ENCODE data around the gene TM9SF2.

Gene TM9SF2

GRCh38 chr13:99496184-99497142, 4.8 kb upstream of the TM9SF2 start:
- peak; percentile 49 for DNase-seq

GRCh38 chr13:99498171-99499161, 2.8 kb upstream of the TM9SF2 start:
- DNase-seq: peak; percentile 96

DNA sequence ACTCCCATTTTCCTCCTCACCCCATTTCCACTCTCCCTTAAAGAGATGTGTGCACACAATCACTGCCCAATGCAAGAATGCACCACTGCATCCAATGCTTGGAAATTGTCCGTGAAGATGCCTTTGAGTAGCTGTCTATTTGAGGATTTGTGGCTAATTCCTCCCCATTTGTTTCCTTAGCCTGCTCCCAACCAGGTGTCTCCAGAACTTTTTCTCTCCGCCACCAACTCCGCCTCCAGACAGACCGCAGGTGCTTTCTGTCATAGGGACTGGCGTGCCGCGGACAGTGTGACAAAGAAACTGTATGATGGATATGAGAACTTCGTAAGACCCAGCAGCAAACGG, 461 bp upstream of the TM9SF2 start:
- DNase-seq: no peak

GRCh38 chr13:99501848-99502301, 603 bp downstream of the TM9SF2 start:
- DNase-seq: peak; percentile 22

DNA sequence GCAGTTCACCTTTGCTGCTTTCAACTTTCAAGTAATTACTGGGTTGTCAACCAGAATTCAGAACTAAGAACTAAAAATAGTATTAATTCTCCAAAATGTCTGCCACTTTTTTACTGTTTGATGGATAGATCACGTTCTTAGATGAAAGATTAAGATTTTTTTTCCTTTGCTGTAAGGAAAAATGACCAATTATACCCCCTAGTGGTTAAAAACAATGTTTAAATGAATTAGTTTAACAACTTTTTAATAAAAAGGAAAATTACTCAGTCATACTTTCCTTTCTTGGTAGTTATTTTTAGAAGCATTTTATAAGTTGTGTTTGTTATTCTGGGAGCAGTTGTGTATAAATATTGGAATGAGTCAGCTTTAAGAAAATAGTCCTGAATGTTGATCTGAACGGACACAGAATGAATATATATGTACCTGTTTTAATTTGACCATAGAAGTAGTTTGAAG, 4.6 kb downstream of the TM9SF2 start:
- no peak for DNase-seq

GRCh38 chr13:99506634-99507033, 5.4 kb downstream of the TM9SF2 start:
- no peak for DNase-seq

DNA sequence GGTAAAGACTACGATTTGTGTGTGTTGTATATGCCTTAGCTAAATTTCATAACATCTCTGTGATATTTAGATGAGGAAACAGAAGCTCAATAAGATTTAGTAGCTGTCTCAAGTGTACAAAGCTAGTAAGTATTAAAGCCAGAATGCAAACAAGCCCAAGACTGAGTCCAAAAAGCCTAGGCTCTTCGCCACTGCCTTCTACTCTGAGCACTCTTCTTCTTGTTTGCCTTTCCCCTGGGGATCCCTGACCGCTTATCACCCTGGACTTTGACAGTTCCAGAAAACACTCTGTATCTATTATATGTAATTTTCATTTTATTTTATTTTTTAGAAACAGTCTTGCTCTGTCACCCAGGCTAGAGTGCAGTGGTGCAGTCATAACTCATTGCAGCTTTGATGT, 5.8 kb downstream of the TM9SF2 start:
- DNase-seq: no peak

- DNase-seq: no peak
These were observed 6.3 kb downstream of the TM9SF2 start for GRCh38 chr13:99507551-99507950.

- DNase-seq: no peak
These were observed 6.7 kb downstream of the TM9SF2 start for GRCh38 chr13:99507986-99508385.

DNA sequence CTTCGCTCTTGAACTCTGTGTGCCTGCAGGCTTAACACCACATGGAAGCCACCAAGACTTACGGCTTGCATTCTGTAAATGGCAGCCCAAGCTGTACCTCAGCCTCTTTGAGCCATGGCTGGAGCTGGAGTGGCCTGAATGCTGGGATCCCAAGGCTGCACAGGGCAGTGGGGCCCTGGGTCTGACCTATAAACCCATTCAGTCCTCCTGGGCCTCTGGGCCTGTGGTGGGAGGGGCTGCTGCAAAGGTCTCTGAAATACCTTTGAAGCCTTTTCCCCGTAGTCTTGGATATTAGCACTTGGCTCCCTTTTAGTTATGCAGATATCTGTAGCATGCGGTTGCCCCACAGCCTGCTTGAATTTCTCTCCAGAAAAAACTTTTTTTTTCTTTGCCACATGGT, 8.2 kb downstream of the TM9SF2 start:
- no peak for DNase-seq

- no peak for DNase-seq
These were observed 13.5 kb downstream of the TM9SF2 start for GRCh38 chr13:99514801-99515200.

GRCh38 chr13:99516153-99516929, 15.1 kb downstream of the TM9SF2 start:
- no peak for DNase-seq

- DNase-seq: no peak
These were observed 16.3 kb downstream of the TM9SF2 start for GRCh38 chr13:99517577-99517976.

- no peak for DNase-seq
These were observed 16.7 kb downstream of the TM9SF2 start for GRCh38 chr13:99517984-99518383.

DNA sequence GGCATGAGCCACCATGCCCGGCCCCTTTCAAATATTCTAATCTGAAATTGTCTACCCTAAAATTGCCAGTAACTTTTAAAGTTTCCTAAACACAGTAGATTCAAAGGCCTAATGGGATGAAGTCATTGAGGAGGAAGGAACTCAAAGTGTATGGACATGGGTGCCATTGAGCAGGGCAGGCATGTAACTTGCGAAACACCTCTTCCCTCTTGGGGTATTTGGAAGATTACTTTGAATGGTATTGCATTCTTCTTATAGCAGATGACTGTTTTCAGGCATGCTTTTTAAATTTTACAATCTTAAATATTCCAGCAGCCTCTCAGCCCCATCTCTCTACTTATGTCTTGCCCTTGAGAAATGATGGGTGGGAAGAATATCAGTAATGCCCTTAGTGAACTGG, 21.0 kb downstream of the TM9SF2 start:
- no peak for DNase-seq

- DNase-seq: no peak
These were observed 22.6 kb downstream of the TM9SF2 start for GRCh38 chr13:99523838-99524237.

- DNase-seq: no peak
These were observed 24.7 kb downstream of the TM9SF2 start for GRCh38 chr13:99525967-99526366.

GRCh38 chr13:99526549-99526948, 25.3 kb downstream of the TM9SF2 start:
- DNase-seq: no peak

GRCh38 chr13:99527301-99527700, 26.0 kb downstream of the TM9SF2 start:
- peak; percentile 21 for DNase-seq

DNA sequence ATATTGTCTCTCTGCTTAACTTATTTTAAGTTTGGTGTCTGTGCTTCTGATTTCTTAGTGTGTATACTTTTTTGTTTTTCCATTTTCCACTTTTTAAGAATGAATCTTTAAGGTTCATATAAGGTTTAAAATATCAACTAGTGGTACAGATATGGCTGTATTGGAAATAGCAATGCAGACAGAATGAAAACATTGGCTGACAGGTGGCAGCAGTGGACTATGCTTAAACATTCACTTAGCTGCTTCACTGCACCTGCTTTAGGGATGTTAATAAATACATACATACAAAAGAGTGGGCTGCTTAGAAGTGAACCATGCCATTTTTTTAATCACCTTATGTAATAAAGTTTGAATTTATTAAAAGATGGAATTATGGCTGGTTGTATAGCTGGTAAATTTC, 27.3 kb downstream of the TM9SF2 start:
- peak; percentile 29 for DNase-seq

DNA sequence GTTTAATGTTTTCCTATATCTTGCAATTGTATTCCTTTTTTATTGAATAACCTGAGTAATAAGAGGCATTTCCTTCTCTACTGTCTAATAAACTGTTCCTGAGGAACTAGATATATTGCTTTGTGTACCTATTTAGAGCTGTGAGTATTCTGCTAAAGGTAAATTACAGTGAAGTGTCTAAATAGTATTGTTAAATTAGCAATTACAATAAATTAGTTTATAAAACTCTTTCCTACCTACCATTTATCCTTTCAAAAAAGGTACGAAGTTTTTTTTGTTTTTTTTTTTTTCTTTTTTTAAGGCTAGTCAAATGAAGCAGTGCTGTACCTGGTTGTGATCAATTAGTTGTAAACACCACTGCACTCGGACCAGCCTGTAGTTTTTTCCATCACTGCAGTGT, 34.8 kb downstream of the TM9SF2 start:
- no peak for DNase-seq

GRCh38 chr13:99540530-99540929, 39.3 kb downstream of the TM9SF2 start:
- DNase-seq: no peak

Data from activated naive CD4-positive, alpha-beta T cell treated with anti-CD3 and anti-CD28 coated beads, Interleukin-2, amount 50 U/mL, for 16 hours (primary cell).